Activated naive CD4-positive, alpha-beta T cell treated with anti-CD3 and anti-CD28 coated beads, Interleukin-2, amount 50 U/mL, for 16 hours (primary cell): ENCODE results near the gene TBCC.
"Not testable (repeated sequence)": the region's sequence is repeated elsewhere in the genome, so short reads cannot be mapped to it uniquely, and the experiment has no call there.

ENCODE experiments used
- DNase-seq: peaks from one replicate; pipeline ENCODE4 v3.0.0-alpha.2; 2020

Gene TBCC

DNA sequence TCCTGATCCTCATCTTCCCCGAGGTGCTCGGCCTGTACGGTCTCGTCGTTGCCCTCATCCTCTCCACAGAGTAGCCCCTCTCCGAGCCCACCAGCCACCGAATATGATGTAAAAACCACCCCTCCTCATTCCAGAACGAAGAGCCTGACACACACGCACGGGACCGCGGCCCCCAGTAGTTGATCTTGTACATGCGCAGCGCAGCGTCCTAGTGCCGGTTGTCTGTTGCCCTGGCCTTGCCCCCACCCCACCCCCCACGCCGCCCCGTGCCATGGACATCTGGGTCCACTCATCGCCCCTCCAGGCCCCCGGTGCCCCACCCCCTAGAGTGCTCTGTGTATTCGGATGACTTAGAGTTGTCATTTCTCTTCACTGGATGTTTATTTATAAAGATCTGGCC is 18.3 kb downstream of the TBCC start:
- no peak for DNase-seq

DNA sequence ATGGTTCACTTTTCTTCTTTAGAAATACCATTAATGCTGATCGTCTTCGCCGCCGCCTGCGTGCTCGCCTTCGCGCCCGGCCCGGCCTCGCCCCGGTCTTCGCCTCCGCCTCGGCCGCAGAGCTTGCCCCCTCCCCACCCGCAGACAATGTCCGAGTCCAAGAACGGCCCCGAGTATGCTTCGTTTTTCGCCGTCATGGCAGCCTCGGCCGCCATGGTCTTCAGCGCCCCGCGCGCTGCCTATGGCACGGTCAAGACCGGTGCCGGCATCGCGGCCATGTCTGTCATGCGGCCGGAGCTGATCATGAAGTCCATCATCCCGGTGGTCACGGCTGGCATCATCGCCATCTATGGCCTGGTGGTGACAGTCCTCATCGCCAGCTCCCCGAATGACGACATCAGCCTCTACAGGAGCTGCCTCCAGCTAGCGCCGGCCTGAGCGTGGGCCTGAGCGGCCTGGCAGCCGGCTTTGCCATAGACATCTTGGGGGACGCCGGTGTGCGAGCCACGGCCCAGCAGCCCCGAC is 18.8 kb downstream of the TBCC start:
- peak; percentile 24 for DNase-seq

DNA sequence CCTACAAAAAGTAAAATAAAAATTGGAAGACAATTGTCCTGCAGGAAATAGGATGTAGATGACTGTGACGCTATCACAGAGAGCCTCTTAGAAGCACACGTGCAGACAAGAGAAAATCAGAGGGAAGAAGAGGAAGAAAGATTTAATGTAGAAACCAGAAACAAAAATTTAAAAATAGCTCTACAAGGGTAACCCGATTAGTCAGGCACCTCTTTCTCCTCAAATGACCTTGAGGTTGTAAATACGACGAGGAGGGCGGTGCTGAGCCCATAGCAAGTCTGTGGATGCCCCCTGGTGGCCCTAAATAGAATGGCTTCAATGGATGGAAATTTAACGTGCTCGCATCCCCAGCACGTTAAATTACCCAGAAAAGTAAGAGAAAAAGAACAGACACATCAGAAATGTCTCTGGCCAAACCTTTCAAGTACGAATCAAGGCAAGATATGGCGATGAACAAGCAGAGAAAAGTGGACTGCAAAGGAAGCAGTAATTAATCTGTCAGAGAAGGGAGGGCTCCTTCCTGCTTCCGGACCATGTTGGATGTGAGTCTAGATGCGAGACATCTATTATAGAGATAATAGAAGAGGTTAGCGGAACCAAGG is 19.3 kb downstream of the TBCC start:
- peak; percentile 72 for DNase-seq

DNA sequence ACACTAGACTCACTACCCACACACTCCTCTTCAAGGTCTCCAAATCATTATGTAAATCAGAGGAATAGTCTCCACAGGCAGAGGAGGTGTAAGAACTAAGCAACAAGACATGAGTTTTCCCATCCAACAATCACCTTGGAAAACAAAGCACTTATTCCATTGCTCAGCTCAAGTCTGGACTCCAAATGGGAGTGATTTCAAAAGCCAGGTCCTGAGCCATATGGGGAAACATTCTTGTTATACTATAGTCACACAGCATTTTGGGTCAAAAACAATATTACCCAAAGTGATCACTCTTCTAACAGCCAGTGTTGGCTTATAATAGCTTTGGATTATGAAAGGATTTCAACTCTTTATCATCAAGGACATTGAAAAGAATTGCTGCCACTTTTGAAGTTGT is 19.9 kb downstream of the TBCC start:
- no peak for DNase-seq

DNA sequence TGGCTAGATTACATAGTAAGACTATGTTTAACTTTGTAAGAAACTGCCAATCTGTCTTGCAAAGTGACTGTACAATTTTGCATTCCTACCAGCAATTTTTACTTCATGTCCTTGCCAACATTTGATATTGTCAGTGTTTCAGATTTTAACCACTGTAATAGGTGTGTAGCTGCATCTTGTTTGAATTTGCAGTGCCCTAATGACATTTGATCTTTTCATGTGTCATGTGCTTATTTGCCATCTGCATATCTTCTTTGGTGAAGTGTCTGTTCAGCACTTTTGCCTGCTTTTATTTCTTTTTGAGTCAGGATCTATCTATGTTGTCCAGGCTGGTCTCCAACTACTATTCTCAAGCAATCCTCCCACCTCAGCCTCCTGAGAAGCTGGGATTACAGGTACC is 21.1 kb downstream of the TBCC start:
- DNase-seq, result no peak

DNA sequence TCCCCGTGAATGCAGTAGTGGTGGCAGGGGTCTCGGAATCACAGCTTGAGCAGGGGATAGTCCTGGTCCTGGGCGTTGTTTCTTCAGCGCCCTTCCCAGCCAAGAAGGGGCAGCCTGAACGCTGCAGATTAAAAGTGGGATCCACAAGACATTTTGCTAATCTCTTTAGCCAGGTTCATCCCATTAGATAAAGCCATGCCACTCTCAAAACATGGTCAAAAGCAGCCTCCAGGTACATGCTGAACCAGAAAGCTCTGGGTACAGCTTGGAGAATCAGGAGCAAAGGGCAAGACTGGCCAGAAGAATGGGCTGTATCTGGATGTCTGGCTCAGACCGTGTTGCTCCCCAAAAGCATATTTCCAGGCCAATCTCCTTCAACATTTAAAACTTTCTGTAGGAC is 23.4 kb downstream of the TBCC start, which contains the start of gene PRPH2:
TSS of gene PRPH2 (minus strand) at position 101 of the 400 bp plus-strand sequence. CDS start 263 bp downstream, outside the sequence.
- no peak for DNase-seq

DNA sequence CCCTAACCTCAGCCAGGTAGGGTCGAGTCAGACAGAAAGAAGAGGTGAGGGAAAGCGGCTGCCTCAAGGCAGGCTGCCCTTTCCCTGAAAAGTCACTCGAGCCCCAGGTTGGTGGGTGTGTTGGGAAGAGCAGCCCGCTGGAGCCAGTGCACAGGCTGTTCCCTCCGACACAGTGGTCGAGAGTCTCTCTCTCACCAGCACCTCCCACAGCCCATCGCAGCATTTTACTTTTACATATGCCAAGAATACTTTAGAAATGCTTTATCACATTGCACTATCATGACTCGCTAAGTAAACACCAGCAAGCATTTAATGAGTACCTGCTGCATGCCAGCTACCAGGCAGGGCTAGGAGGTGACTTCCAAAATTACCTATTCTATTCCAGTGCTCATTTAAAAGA is 25.2 kb downstream of the TBCC start:
- DNase-seq, result no peak

DNA sequence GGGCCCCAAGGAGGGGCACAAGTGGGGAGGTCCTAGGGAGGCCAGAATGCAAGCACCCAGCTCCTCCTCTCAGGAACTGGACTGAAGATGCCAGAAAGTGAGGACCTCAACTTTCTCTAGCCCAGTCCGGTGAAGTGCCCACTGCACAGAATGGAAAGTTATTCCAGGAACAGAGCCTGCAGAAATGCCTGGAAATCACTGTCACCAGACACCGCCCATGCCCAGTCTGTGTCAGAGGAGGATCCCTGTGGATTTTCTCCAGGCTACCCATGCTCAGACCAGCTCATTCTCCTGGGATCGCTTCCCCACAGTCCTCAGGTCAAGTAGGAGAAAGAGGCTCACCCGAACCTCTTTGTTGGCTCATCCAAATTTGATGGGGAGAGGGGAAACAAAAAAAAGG is 30.0 kb downstream of the TBCC start:
- DNase-seq, result no peak

DNA sequence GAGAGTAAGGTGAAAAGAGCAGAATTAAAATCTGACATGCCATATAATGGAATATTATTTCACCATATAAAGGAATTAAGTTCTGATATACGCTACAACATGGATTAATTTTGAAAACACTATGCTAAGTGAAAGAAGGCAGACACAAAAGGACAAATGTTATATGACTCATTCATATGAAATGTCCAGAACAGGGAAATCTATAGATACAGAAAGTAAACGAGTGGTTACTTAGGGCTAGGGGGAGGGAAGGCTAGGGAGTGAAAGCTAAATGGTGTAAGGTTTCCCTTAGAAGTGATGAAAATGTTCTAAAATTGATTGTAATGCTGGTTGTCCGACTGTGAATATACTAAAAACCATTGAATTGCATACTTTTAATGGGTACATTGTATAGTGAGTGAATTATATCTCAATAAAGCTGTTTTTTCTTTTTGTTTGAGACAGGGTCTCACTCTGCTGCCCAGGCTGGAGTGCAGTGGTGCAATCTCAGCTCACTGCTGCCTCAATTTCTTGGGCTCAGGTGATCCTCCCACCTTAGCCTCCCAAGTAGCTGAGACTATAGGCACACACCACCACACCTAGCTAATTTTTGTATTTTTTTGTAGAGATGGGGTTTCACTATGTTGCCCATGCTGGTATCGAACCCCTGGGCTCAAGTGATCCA is 31.7 kb downstream of the TBCC start:
- no peak for DNase-seq

DNA sequence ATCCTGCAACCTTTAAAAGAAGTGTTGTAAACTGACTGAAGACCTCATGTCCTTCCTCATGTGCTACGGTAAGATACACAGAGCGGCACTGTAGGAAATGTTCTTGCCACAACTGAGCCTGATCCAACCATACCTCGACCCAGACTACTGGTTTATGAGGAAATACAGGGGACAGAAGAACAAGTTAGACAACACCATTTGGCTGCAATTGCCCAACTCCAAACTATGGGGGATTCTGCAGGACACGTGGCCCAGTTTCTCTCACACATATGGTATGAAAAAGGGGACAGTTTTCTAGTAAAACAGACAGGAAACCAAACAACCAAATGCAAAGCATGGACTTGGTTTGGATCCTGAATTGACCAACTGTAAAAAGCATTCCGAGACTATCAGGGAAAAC is 34.0 kb downstream of the TBCC start:
- no peak for DNase-seq

DNA sequence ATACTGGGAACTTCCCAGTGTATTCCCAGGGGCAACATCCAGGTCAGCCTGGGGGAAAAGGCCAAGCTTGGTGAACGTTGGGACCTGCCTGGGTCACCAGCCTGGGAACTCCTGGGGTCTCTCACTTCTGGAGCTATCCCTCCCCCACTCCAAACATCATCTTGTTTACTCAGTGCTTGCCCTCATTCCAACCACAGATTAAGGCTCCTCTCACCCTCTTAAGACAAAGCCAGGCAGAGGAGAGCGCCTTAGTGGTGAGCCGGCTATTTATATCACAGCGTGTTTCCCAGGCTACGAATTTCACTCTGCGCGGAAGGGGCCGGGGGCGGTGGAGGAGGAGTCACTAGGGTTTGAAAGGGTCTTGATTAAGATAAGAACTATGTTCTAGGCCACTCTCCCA is 35.6 kb downstream of the TBCC start:
- DNase-seq, result no peak

DNA sequence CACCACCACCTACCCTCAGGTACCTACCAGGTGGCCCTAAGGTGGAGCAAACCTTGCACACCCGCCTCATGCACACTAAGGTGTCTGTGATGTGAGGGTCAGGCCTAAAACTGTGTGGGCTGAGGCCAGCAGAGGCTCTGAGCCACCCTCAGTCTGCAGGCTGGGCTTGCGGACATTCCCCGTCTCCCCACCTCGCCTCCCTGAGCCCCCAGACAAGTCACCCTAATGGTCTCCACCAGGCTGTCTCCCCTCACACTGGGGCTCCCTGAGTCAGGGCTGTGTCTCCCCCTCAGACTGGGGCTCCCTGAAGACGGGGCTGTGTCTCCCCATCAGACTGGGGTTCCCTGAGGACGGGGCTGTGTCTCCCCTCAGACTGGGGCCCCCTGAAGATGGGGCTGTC is 36.0 kb downstream of the TBCC start:
- no peak for DNase-seq

DNA sequence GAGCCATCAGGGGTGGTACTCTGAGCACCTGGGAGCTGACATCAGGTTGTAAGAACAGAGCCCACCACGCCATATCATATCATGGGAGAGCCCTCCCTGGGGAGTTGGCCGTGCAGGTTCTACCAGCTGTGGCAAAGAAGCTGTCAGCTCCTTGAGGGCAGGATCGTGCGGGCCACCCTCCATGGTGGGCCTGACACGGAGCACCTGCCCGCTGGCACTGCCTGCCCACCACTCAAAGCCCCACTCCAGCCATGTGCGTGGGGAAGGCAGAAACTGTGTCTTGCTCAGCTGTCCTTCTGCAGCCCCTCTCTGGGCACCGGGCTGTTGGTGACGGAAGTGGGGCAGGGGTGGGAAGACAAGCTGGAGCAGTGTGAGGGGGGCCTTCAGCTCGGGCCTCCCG is 37.8 kb downstream of the TBCC start:
- DNase-seq, result no peak

DNA sequence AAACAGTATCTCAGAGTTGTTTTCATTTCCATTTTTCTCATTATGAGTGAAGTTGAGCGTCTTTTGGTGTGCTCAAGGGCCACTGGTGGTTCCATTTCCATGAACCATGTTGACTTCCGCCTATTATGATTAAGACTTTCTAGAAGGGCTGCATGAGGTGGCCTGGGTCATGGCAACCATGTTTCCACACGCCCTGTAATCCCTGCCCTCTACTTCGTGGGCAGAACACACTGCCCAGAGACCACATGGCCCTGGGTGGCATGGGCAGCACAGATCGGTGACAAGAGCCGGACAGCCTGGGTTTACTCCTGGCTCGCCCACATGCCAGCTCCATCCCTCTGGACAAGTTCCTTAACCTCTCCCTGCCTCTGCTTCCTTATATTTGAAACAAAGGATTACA is 38.3 kb downstream of the TBCC start:
- no peak for DNase-seq

DNA sequence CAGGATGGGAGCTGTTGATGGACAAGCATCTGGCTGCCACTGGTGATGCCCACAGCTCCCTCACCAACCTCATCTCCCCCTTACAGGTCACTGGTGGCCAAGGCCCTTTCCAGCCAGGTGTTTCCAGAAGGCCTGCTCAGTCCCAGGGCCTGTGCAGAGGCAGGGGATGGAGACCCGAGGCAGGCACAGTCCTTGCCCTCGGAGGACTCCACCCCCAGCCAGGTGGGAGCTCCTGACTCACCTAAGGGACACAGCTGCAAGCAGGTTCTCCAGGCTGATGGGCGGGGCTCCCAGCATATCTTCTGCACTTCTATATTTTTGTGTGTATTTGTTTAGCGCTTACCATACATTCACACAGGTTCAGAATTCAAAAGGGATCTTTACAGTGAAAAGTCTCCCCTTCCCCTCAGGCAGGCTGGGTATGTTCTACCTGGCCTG is 40.9 kb downstream of the TBCC start:
- no peak for DNase-seq

DNA sequence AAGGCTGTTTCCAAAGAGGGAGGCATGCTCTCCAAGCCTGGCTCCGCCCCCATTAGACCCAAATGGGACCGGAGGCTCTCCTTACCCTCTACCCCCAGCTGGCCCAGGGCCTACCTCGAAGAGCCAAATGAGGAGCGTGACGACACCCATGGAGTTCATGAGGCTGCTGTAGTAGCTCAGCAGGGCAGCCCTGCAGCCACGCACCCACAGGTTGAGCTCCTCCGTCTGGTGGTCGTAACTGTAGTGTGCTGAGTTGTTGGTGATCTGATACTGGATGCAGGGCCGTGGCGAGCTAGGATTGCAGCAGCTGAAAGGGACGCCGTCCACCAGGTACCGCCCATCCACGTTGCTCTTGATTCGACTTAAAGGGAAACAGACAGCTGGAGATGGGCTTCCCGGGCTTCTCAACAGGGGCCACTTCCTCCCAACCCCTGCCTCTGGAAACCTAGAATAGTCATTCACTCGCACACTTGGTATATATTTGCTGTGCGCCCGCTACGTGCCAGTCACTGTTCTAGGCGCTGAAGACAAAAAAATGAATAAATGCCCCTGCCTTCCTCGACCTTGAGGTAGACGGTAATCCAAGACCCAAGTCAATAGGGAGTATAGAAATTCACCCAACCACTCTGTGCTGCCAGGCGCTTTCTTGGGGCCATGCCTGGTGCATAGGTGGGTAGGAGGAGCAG is 41.5 kb downstream of the TBCC start:
- DNase-seq, result no peak

DNA sequence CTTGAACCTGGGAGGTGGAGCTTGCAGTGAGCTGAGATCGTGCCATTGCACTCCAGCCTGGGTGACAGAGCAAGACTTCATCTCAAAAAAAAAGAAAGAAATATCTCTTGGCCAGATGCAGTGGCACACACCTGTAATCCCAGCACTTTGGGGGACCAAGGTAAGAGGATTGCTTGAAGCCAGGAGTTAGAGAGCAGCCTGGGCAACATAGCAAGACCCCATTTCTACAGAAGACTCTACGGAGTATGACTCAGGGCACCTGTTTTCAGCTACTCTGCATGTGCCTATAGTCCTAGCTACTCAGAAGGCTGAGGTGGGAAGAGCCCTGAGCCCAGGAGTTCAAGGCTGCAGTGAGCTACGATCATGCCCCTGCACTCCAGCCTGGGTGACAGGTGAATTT is 43.1 kb downstream of the TBCC start:
- DNase-seq, result not testable (repeated sequence)

DNA sequence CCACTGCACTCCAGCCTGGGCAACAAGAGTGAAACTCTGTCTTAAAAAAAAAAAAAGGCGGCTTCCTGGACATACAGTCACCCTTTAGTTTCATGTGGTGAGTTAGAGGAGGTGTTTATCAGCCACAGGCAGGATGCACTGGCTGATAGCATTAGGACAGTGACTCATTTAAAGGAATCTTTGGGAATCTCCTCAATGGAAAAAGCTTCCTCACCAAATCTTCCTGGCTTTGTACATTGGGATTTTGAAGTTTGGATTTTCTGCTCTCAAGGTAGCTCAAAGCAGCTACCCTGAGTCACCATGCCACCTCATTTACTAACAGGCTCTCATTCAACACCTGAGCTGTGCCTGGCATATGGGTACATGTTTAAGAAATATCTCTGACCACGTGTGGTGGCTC is 43.7 kb downstream of the TBCC start:
- DNase-seq, result no peak

DNA sequence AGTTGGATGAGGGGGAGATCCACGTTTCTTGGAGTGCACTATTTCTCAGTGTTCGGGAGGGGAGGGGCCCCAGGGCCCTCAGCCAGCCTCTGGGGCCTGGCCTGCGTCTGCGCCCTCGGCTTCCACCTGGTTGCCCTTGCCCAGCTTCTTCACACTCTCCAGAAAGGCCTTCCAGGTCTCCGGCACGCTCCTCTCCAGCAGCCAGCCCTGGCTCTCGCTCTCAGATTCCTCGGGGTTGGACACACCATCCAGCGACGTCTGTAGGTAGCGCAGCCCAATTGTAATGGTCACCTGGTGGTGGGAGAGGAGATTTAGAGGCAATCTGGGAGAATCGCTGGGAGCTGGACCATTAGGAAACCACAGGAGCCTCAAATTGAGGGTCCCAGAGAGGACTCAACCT is 47.7 kb downstream of the TBCC start:
- no peak for DNase-seq

DNA sequence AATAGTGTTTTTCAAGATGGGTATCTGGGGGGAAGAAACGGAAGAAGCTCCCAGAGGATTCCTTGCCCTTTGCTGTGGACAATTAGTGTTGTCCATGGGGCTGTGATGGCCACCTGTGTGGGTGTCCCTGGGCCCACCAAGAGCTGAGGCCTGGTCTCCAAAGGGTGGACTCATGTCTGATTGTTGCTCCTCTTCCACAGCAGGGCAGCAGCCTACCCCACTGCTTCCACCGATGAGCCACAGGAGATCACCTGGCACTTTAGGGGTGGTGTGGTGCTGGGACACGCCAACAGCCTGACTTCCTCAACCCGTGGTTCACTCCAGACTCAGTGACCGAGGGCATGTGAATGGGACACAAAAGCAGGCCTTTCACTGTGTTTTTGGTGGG is 48.6 kb downstream of the TBCC start:
- no peak for DNase-seq

DNA sequence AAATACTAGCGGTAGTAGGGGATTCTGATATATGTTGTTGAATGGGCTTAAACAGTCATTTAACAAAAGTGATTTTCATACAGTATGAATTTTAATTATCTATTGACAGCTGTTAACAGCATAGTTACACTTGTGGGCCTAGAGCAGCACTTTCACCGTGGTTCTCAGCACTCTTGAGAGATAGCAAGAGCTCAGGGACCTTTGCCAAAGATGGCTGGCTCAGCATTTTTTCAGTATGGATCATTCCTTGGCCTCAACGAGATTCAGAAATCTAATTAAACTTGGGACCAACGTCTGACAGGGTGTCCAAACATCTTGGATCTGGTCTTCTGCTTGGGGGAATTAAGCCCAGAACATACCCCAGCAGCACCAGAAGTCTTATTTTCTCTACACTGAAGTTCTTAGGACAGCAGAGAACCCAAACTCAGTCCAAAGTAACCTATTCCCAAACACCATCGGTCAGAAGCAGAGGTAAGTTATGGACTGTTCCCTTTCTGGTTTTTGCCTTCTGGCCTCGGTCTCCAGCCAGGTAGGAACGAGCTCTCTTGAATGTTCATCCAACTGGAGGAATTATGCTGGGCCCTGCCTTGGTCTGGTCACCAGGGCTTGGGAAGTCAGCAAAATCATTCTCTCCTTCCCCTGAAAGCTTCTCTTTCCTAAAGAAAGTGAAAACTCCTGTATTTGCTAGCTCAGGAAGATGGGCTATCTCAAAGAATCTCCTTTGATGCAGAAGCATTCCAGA is 49.2 kb downstream of the TBCC start:
- no peak for DNase-seq

DNA sequence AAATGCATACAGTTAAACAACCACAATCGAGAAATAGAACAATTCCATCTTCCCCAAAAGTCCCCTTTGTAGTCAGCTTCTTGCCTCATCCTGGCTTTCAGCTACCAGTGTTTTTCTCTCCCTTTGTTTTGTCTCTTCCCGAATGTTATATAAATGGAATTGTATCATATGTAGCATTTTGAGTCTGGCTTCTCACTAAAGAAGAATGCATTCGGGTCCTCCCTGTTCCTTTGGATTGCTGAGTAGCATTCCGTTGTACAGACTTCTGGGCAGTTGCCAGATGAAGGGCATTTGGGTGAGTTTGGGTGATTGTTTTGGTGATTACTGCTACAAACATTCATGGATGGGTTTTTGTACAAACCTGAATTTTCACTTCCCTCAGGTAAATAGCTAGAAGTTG is 51.3 kb downstream of the TBCC start:
- no peak for DNase-seq
